Fibroblast of lung (primary cell): ENCODE results near the gene ACTL6B.

Experiments used
- EZH2 ChIP-seq: IDR thresholded peaks from 2 replicates; pipeline ENCODE4 v1.5.1; 2012; ENCODE audit warnings: low read length, control low read depth, mild to moderate bottlenecking; ENCODE audit errors: missing control alignments
- TF ChIP-seq, protein P1 (sequence below), 2 donors: IDR thresholded peaks in 1 of 2; conservative IDR thresholded peaks in 1 of 2; 1 replicate in 1 of 2; 2 replicates in 1 of 2; pipeline ENCODE4 v1.5.1; 2011 to 2012; ENCODE audit warnings: low read length in 2 of 2, control low read depth in 1 of 2, inconsistent platforms in 1 of 2, low read depth in 1 of 2, mild to moderate bottlenecking in 1 of 2

DNA sequence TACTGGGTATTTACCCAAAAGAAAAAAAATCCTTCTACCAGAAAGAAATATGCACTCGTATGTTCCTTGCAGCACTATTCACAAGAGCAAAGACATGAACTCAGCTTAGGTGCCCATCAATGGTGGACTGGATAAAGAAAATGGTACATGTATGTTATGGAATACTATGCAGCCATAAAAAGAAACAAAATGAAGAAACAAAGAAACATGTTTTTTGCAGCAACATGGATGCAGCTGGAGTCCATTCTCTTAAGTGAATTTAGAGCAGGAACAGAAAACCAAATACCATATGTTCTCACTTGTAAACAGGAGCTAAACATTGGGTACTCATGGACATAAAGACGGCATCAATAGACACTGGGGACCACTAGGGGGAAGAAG is 11.8 kb upstream of the ACTL6B start:
- TF ChIP-seq, protein P1, sequence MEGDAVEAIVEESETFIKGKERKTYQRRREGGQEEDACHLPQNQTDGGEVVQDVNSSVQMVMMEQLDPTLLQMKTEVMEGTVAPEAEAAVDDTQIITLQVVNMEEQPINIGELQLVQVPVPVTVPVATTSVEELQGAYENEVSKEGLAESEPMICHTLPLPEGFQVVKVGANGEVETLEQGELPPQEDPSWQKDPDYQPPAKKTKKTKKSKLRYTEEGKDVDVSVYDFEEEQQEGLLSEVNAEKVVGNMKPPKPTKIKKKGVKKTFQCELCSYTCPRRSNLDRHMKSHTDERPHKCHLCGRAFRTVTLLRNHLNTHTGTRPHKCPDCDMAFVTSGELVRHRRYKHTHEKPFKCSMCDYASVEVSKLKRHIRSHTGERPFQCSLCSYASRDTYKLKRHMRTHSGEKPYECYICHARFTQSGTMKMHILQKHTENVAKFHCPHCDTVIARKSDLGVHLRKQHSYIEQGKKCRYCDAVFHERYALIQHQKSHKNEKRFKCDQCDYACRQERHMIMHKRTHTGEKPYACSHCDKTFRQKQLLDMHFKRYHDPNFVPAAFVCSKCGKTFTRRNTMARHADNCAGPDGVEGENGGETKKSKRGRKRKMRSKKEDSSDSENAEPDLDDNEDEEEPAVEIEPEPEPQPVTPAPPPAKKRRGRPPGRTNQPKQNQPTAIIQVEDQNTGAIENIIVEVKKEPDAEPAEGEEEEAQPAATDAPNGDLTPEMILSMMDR (conservative IDR thresholded peaks at IDR 0.05 in 1 of 2, IDR thresholded peaks at IDR 0.05 in 1 of 2; ENCODE audit: low read depth in 1 of 2, low read length in 2 of 2) = no peak
- TF ChIP-seq EZH2 = no peak
